GM12878 (cell line): ENCODE measurements around the gene USP31. TPM values are rescaled to one million over a fixed set of nuclear protein-coding genes. Genes with fewer than 3 reads are reported as not detected.

Source experiments
- ATAC-seq: fragments of 200-7000 bp; cut with Tn5 transposase; 3 replicates; pipeline ENCODE4 v1.9.1; 2020; ENCODE audit warnings: mild to moderate bottlenecking, moderate library complexity
- BruUV-seq: library from RNA; stranded (reverse); fragments of 400-500 nt; replicated peaks from 2 replicates; lab custom pipeline; 2021; lab: Mats Ljungman, UMichigan
- CTCF ChIA-PET: fragments of 300-600 bp; sonication (Branson Sonifier 250); formaldehyde crosslinking; extraction: SDS; loops from one replicate; lab custom pipeline; 2021; ENCODE audit warnings: inconsistent platforms; lab: Yijun Ruan, JAX
- POLR2A ChIA-PET: fragments of 350-600 bp; formaldehyde crosslinking; extraction: SDS; loops from one replicate; lab custom pipeline; 2021; ENCODE audit warnings: inconsistent platforms; lab: Charles Lee
- RAD21 ChIA-PET: fragments of 300-600 bp; sonication (Branson Sonifier 250); formaldehyde crosslinking; loops from one replicate; lab custom pipeline; 2023; ENCODE audit warnings: antibody characterized with exemption; ENCODE audit not compliant: unreplicated experiment; lab: Charles Lee
- SMC1A ChIA-PET: fragments of 300-600 bp; sonication (Branson Sonifier 250); formaldehyde crosslinking; loops from one replicate; lab custom pipeline; 2023; ENCODE audit not compliant: unreplicated experiment, uncharacterized antibody; lab: Charles Lee
- DNase-seq: peaks from one replicate; pipeline ENCODE4 v3.0.0-alpha.2; 2011; ENCODE audit warnings: low read depth, low spot score
- FAIRE-seq: peaks from 3 replicates; lab custom pipeline; 2011; peaks lifted over from hg19 to GRCh38; lab: Jason Lieb, UNC
- H2AFZ ChIP-seq: 2 replicates; pipeline ENCODE4 v1.6.0; 2011; ENCODE audit warnings: low read depth, low read length, control low read depth; ENCODE audit not compliant: control insufficient read depth
- H3K27ac ChIP-seq: 2 replicates; pipeline ENCODE4 v1.5.1; 2011; ENCODE audit warnings: control low read depth; ENCODE audit not compliant: control insufficient read depth, insufficient read depth
- H3K27me3 ChIP-seq, 2 experiments: replicated peaks in 1 of 2; 2 replicates each; pipeline versions ENCODE4 v1.6.0 to v1.6.1; 2011; ENCODE audit warnings: low read length in 1 of 2; ENCODE audit not compliant: control insufficient read depth in 2 of 2, insufficient read depth in 2 of 2
- H3K36me3 ChIP-seq, 2 experiments: 2 replicates each; pipeline ENCODE4 v1.5.1; 2011; ENCODE audit warnings: low read length in 1 of 2; ENCODE audit not compliant: control insufficient read depth in 2 of 2, insufficient read depth in 2 of 2
- H3K4me1 ChIP-seq: 2 replicates; pipeline ENCODE4 v1.6.1; 2011; ENCODE audit warnings: mild to moderate bottlenecking, low read length, moderate library complexity, mixed read lengths; ENCODE audit not compliant: control insufficient read depth, insufficient read depth
- H3K4me2 ChIP-seq: 2 replicates; pipeline ENCODE4 v1.6.0; 2011; ENCODE audit warnings: control low read depth; ENCODE audit not compliant: control insufficient read depth, insufficient read depth
- H3K4me3 ChIP-seq: fragments of 200-600 bp; sonication (generic); 2 replicates; pipeline ENCODE4 v1.5.1; 2016
- H3K79me2 ChIP-seq: 2 replicates; pipeline ENCODE4 v1.6.0; 2011; ENCODE audit warnings: low read length; ENCODE audit not compliant: control insufficient read depth, insufficient read depth
- H3K9ac ChIP-seq: 2 replicates; pipeline ENCODE4 v1.8.0; 2011; ENCODE audit warnings: low read length, control low read depth, mixed read lengths; ENCODE audit not compliant: control insufficient read depth, insufficient read depth
- H3K9me3 ChIP-seq: replicated peaks from 3 replicates; pipeline ENCODE4 v1.5.1; 2011; ENCODE audit warnings: mild to moderate bottlenecking, low read length; ENCODE audit not compliant: control insufficient read depth, insufficient read depth
- H4K20me1 ChIP-seq: 2 replicates; pipeline ENCODE4 v1.6.0; 2011; ENCODE audit not compliant: control insufficient read depth, insufficient read depth
- BACH1 ChIP-seq: fragments of 450-650 bp; IDR thresholded peaks from 2 replicates; pipeline ENCODE4 v1.6.1; 2017; ENCODE audit warnings: mild to moderate bottlenecking, borderline replicate concordance
- CBX5 ChIP-seq: sonication (generic); IDR thresholded peaks from 2 replicates; pipeline ENCODE4 v1.6.1; 2016; ENCODE audit warnings: low read depth, moderate library complexity, mild to moderate bottlenecking, inconsistent platforms
- CREB1 ChIP-seq: IDR thresholded peaks from 2 replicates; pipeline ENCODE4 v1.6.1; 2012; ENCODE audit warnings: low read depth, mild to moderate bottlenecking, inconsistent platforms
- JUND ChIP-seq: IDR thresholded peaks from 2 replicates; pipeline ENCODE4 v1.6.1; 2012; ENCODE audit warnings: low read depth, mild to moderate bottlenecking, low read length, improper control_type of control experiment, moderate library complexity
- LARP7 ChIP-seq: fragments of 450-650 bp; IDR thresholded peaks from 2 replicates; pipeline ENCODE4 v1.6.1; 2017; ENCODE audit warnings: mild to moderate bottlenecking
- NBN ChIP-seq: fragments of 450-650 bp; IDR thresholded peaks from 2 replicates; pipeline ENCODE4 v1.6.1; 2016
- NR2F1 ChIP-seq: fragments of 450-650 bp; conservative IDR thresholded peaks from 2 replicates; pipeline ENCODE4 v1.6.1; 2017; ENCODE audit warnings: mild to moderate bottlenecking
- SRF ChIP-seq, 2 experiments: IDR thresholded peaks; 2 replicates each; pipeline ENCODE4 v1.6.1; 2011; ENCODE audit warnings: low read depth in 2 of 2, low read length in 2 of 2, mild to moderate bottlenecking in 1 of 2, moderate library complexity in 1 of 2
- WGBS: methylation state at CpG from one replicate; pipeline ENCODE4 v1.1.6; 2016; ENCODE audit warnings: low lambda C conversion rate; ENCODE audit not compliant: insufficient replicate concordance, insufficient coverage; ENCODE audit errors: missing lambda C conversion rate; 5-methylcytosine and 5-hydroxymethylcytosine counted together
- in situ Hi-C: fragments of 300-500 bp; cut with MboI; formaldehyde crosslinking; loops from 9 replicates; pipeline ENCODE4 v1.14.3; 2018; ENCODE audit warnings: mixed read lengths
- intact Hi-C: fragments of 100-400 bp; cut with micrococcal nuclease; formaldehyde crosslinking; loops from one replicate; pipeline ENCODE4 v1.14.2; 2022; ENCODE audit not compliant: unreplicated experiment
- polyA plus RNA-seq, 11 experiments: library from polyadenylated mRNA; depleted of rRNA in 4 of 11; unstranded in 6 of 11; stranded (reverse) in 5 of 11; fragments of >200 nt; fragmentation: Nextera tagmentation in 4 of 11; fragmentation: Illumina TruSeq in 1 of 11; extraction: Ambion mirVana in 4 of 11; extraction: Trizol in 1 of 11; gene quantifications; 1 replicate in 1 of 11; 2 replicates in 10 of 11; pipeline versions ENCODE4 v1.2.1 to v1.2.3, GENCODE V29; 2011 to 2016; ENCODE audit warnings: inconsistent platforms in 2 of 11, missing spikeins in 2 of 11, low read depth in 1 of 11
- total RNA-seq, 4 experiments: library from RNA; depleted of rRNA in 3 of 4; stranded (reverse); fragments of >200 nt in 3 of 4; fragmentation: Illumina TruSeq in 1 of 4; extraction: Trizol in 1 of 4; gene quantifications; 2 replicates each; pipeline versions ENCODE4 v1.2.1 to v1.2.3, GENCODE V29; 2013 to 2021
- TF ChIP-seq, protein P1 (sequence below): IDR thresholded peaks from 2 replicates; pipeline ENCODE4 v1.6.1; 2012; ENCODE audit warnings: mild to moderate bottlenecking, low read depth, low read length
- TF ChIP-seq, protein P2 (sequence below): fragments of 150-350 bp; IDR thresholded peaks from 2 replicates; pipeline ENCODE4 v1.6.1; 2014; ENCODE audit warnings: mild to moderate bottlenecking, low read depth, low read length
- TF ChIP-seq, protein P3 (sequence below): fragments of 450-650 bp; IDR thresholded peaks from 2 replicates; pipeline ENCODE4 v1.6.1; 2016; ENCODE audit warnings: mild to moderate bottlenecking, moderate library complexity, borderline replicate concordance

Gene USP31
- total and polyA plus RNA-seq, 10 of the 15 experiments (the other 5 are each of a cell fraction or from before 2014, with no cell fraction given): 0.87 to 6.5 (median 3.2) TPM

DNA sequence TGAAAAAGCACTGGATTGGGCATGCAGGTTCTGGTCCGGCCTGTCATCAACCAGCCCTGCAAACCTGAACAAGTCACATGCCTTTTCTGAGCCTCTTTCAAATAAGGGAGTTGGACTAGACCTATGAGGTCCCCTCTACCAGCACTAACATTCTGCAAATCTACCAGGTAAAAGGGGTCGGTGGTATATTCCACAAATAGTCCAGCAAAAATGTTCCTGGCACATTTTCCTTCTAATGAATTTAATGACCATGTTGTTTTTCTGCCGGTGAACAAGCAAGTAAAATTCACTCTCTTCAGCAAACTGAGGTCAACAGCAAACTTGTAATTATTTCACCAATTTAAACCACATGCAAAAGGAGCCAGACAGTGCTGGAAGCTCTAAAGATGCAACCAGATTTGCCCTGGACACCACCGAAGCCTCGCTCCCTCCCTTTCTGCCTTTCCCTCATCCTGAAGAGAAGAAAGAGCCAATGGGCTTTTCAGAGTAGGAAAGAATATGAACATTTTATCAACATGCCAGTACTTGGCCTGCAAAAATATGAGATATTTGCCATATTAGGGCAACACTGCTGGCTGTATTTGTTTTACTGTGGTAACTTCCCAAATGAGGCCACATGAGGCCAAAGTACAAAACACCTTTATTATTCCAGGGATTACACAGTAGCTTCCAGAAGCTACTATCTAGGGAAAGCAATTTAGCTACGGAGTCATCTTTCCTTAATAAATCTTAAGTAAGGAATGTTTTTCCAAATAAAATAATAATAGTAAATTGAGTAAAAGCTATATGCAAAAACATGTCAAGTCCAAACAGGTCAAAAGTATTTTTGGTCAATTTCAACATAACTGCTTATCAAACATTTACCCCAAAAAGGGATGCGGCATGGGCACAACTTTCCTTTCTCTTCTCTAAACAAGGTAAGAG lies 45.0 kb downstream of the USP31 start (continued):
- TF ChIP-seq, protein P1, sequence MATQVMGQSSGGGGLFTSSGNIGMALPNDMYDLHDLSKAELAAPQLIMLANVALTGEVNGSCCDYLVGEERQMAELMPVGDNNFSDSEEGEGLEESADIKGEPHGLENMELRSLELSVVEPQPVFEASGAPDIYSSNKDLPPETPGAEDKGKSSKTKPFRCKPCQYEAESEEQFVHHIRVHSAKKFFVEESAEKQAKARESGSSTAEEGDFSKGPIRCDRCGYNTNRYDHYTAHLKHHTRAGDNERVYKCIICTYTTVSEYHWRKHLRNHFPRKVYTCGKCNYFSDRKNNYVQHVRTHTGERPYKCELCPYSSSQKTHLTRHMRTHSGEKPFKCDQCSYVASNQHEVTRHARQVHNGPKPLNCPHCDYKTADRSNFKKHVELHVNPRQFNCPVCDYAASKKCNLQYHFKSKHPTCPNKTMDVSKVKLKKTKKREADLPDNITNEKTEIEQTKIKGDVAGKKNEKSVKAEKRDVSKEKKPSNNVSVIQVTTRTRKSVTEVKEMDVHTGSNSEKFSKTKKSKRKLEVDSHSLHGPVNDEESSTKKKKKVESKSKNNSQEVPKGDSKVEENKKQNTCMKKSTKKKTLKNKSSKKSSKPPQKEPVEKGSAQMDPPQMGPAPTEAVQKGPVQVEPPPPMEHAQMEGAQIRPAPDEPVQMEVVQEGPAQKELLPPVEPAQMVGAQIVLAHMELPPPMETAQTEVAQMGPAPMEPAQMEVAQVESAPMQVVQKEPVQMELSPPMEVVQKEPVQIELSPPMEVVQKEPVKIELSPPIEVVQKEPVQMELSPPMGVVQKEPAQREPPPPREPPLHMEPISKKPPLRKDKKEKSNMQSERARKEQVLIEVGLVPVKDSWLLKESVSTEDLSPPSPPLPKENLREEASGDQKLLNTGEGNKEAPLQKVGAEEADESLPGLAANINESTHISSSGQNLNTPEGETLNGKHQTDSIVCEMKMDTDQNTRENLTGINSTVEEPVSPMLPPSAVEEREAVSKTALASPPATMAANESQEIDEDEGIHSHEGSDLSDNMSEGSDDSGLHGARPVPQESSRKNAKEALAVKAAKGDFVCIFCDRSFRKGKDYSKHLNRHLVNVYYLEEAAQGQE: no peak
- TF ChIP-seq, protein P2, sequence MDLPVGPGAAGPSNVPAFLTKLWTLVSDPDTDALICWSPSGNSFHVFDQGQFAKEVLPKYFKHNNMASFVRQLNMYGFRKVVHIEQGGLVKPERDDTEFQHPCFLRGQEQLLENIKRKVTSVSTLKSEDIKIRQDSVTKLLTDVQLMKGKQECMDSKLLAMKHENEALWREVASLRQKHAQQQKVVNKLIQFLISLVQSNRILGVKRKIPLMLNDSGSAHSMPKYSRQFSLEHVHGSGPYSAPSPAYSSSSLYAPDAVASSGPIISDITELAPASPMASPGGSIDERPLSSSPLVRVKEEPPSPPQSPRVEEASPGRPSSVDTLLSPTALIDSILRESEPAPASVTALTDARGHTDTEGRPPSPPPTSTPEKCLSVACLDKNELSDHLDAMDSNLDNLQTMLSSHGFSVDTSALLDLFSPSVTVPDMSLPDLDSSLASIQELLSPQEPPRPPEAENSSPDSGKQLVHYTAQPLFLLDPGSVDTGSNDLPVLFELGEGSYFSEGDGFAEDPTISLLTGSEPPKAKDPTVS: no peak

DNA sequence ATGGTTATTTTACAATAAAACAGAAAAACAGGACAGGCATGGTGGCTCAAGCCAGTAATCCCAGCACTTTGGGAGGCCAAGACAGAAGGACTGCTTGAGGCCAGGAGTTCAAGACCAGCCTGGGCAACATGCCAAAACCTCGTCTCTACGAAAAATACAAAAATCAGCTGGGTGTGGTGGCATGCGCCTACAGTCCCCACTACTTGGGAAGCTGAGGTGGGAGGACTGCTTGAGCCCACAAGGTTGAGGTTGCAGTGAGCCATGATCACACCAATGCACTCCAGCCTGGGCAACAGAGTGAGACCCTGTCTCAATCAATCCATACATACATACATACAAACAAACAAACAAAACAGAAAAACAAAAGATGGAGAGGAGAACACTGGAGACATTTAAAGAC lies 45.6 kb downstream of the USP31 start:
- Histone ChIP-seq H3K9ac (no peak overlapping the region), H3K27ac (no peak overlapping the region), H3K4me2 (no peak overlapping the region), H3K9me3 (no peaks in the 10 kb centered on the region), H3K27me3 (no peaks in the 10 kb centered on the region), H2AFZ (no peak overlapping the region), H3K4me3 (no peak overlapping the region), H4K20me1 (no peaks in the 10 kb centered on the region), H3K4me1 (no peaks in the 10 kb centered on the region), H3K79me2 (no peaks in the 10 kb centered on the region), H3K36me3 (peaks cover 0 to 2% of the 10 kb centered on the region in 2 experiments; a peak in 3 of 4 replicates)
- POLR2A ChIA-PET: no interaction called here
- intact Hi-C loops: no loop called here
- no peak for ATAC-seq
- FAIRE-seq: no peak
- RAD21 ChIA-PET: no interaction called here
- in situ Hi-C loops: no loop called here
- SMC1A ChIA-PET: no interaction called here
- CTCF ChIA-PET: no interaction called here
- WGBS: 98% methylated on average over 3 of the region's 3 CpGs
- no peak for DNase-seq
- no TSS peak for BruUV-seq
- TF ChIP-seq CBX5 (no peak), CREB1 (no peak), SRF (IDR thresholded peaks at IDR 0.05; ENCODE audit: low read depth in 2 of 2, low read length in 2 of 2) (no peak), NBN (no peak), NR2F1 (no peak), BACH1 (no peak), JUND (no peak), LARP7 (no peak)
- TF ChIP-seq, protein P3, sequence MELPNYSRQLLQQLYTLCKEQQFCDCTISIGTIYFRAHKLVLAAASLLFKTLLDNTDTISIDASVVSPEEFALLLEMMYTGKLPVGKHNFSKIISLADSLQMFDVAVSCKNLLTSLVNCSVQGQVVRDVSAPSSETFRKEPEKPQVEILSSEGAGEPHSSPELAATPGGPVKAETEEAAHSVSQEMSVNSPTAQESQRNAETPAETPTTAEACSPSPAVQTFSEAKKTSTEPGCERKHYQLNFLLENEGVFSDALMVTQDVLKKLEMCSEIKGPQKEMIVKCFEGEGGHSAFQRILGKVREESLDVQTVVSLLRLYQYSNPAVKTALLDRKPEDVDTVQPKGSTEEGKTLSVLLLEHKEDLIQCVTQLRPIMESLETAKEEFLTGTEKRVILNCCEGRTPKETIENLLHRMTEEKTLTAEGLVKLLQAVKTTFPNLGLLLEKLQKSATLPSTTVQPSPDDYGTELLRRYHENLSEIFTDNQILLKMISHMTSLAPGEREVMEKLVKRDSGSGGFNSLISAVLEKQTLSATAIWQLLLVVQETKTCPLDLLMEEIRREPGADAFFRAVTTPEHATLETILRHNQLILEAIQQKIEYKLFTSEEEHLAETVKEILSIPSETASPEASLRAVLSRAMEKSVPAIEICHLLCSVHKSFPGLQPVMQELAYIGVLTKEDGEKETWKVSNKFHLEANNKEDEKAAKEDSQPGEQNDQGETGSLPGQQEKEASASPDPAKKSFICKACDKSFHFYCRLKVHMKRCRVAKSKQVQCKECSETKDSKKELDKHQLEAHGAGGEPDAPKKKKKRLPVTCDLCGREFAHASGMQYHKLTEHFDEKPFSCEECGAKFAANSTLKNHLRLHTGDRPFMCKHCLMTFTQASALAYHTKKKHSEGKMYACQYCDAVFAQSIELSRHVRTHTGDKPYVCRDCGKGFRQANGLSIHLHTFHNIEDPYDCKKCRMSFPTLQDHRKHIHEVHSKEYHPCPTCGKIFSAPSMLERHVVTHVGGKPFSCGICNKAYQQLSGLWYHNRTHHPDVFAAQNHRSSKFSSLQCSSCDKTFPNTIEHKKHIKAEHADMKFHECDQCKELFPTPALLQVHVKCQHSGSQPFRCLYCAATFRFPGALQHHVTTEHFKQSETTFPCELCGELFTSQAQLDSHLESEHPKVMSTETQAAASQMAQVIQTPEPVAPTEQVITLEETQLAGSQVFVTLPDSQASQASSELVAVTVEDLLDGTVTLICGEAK: no peak
